GM19043 (cell line): ENCODE data around the gene ERICH6B.

Experiments
- ATAC-seq: cut with Tn5 transposase; IDR thresholded peaks from one replicate; pipeline ENCODE4 v1.9.1; 2021; ENCODE audit warnings: low read depth; ENCODE audit not compliant: unreplicated experiment

Gene ERICH6B

DNA sequence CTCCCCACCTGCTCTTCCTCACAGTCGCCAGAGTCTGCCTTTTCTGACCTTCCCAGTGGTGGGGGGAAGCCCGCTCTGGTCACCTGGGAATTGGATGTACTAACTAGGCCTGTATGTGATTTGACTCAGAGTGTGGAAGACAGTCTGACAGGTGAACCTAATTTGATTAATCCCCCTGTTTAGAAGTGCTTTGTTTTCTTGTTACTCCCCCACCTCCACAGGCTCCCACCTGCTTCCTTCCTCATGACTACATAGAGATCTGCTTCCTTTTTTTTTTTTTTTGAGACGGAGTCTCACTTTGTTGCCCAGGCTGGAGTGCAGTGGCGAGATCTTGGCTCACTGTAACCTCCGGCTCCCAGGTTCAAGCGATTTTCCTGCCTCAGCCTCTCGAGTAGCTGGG lies 106.8 kb downstream of the ERICH6B start:
- ATAC-seq = no peak

- ATAC-seq = no peak
These were observed 108.7 kb downstream of the ERICH6B start for GRCh38 chr13:45506811-45507210.

DNA sequence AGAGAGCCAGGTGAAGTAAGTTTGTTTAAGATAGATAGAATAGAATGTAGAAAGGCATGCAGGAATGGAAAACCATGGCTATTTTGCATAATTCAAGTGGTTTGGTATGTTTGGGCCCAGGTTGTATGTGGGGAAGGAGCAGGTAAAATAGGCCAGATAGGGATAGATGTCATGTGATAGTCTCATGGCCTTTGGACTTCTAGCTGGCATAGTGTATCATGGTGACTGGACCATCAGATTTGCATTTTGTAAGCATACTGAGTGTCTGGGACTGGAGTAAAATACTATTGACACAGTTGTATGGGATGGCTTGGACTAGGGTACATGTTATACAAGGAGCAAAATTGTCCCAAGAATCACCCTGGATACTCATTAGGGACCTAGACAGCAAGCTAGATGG lies 111.9 kb downstream of the ERICH6B start:
- ATAC-seq = no peak

- ATAC-seq = no peak
These were observed 114.4 kb downstream of the ERICH6B start for GRCh38 chr13:45501175-45501526.

- ATAC-seq = no peak
These were observed 114.9 kb downstream of the ERICH6B start for GRCh38 chr13:45500492-45501174.

- no peak for ATAC-seq
These were observed 118.6 kb downstream of the ERICH6B start for GRCh38 chr13:45496942-45497341.

DNA sequence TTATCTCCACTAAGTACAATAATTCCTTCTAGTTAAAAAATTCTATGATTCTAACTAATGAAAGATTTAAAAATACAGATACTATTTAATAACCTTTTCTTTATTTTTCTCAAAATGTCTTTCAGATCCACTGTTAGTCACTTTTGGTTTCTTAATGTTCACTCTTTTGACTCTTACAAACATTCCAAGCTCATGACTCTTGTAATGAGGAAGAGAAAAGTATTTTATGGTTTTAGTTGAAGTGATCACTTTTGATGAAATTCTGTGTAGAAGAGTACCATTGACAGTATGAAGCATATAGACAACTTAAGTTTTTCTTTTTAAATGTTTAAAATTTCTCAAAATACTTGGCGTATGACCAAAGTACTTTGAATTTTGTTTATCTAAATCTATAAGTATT lies 123.0 kb downstream of the ERICH6B start:
- no peak for ATAC-seq
